Mucosa of gallbladder (tissue), 1 donor: ENCODE measurements around the gene ZNF562. TPM values are rescaled to one million over a fixed set of nuclear protein-coding genes. Genes with fewer than 3 reads are reported as not detected.
A peak's percentile ranks its signal among the peaks of the same experiment; 100 is the strongest.

ENCODE experiments used
- DNase-seq: peaks from one replicate; pipeline ENCODE4 v3.0.0-alpha.2; 2020; ENCODE audit warnings: low spot score
- total RNA-seq: library from RNA; stranded (reverse); gene quantifications from one replicate; pipeline ENCODE4 v1.2.1, GENCODE V29; 2021
- donor health status: DM: no; HTN: no; CAD: no.

The ZNF562 gene
- total RNA-seq, 1 donor from 2014 or later = 34.5 TPM

- DNase-seq = no peak
Measured at GRCh38 chr19:9644472-9644871, 30.4 kb downstream of the ZNF562 start.

GRCh38 chr19:9641810-9642209 lies 33.1 kb downstream of the ZNF562 start:
- no peak for DNase-seq

GRCh38 chr19:9640956-9641355 lies 33.9 kb downstream of the ZNF562 start:
- no peak for DNase-seq

- no peak for DNase-seq
Measured at GRCh38 chr19:9636018-9636417, 38.9 kb downstream of the ZNF562 start.

DNA sequence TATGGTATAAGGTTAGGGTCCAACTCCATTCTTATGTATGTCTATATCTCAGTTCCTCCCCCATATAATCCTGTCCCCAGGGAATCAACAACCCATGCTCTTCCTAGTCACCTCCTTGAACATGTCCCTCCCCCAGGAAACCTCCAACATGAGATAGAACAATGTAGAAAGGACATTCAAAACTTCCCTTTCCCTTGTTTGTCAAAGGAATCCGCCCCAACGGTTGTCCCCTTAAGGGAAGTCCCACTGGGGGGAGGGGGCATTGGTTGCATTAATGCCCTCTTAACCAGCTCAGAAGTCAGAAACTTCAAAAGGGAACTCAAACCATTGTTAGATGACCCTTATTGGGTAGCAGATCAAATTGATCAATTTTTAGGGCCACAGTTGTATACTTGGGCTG lies 47.0 kb downstream of the ZNF562 start:
- DNase-seq = no peak

GRCh38 chr19:9622531-9622930 lies 52.4 kb downstream of the ZNF562 start:
- no peak for DNase-seq

DNA sequence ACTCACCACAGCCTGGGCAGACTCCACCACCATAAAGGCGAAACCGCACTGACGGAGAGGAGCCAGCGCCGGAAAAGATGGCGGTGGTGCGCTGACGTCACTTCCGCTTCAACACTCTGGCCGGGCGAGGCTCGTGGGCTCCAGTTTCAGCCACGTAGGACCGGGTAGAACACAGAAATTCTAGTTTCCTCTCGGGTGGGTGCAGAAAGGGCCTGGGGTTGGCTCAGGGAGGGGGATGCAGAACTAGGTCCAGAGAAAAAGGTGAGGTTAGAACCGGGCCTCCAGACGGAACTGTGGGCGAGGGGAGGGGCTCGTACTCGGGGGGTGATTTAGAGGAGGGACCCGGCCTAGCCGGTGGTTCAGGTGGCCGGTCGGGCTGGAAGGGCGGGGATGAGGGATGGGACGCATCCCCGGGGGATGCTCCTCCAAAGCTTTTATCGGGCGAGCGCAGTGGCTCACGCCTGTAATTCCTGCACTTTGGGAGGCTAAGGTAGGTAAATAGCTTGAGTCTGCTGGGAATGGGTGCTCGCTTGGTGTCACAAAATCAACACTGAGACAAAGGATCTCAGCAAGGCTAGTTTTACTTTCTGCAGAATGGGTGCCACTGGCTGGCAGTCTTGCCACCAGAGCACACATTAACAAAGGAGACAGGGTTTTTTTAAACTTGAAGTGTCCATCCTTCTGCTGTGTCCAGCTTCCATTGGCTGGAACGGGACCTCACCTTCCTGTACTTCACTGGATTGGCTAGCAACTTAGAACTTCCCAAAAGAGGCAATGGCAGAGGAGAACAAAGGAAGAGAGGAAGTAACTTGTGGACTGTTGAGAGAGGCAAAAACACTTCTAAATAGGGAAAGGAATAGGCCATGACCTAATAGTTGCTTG lies 53.5 kb downstream of the ZNF562 start, which contains the start of gene ZNF561:
Gene ZNF561, minus strand, starts transcription at position 77 of the 882 bp plus-strand sequence. CDS start 1,776 bp downstream, outside the sequence.
- peak; percentile 86 for DNase-seq

DNA sequence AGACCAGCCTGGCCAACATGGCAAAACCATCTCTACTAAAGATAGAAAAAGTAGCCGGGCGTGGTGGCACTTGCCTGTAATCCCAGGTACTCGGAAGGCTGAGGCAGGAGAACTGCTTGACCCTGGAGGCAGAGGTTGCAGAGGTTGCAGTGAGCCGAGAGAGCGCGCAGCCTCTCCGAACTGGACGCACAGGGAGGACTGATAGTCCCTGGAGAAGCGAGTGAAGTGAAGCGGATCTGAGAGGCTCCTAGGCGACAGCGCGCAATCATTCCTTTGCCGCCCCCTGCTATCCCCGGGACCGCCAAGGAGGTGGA lies 54.1 kb downstream of the ZNF562 start:
- DNase-seq = no peak

GRCh38 chr19:9615844-9616243 lies 59.1 kb downstream of the ZNF562 start:
- DNase-seq = no peak

GRCh38 chr19:9610484-9611113 lies 64.3 kb downstream of the ZNF562 start:
- DNase-seq = no peak

DNA sequence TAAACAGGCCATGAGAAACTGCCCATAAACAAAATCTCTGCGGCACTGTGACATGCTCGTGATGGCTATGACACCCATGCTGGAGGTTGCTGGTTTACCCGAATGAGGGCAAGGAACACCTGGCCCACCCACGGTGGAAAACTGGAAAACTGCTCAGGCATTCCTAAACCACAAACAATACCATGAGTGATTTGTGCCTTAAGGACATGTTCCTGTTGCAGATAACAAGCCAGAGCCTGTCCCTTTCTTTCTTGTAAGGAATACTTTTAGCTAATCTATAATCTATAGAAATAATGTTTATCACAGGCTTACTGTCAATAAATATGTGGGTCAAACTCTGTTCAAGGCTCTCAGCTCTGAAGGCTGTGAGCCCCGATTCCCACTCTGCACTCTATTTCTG lies 66.0 kb downstream of the ZNF562 start:
- DNase-seq = no peak

GRCh38 chr19:9597027-9597426 lies 77.9 kb downstream of the ZNF562 start:
- DNase-seq = no peak

Other genes starting within 250 kb of the ZNF562 start
- 23.0 TPM for gene ZNF266, start 239.5 kb downstream of the ZNF562 start, total RNA-seq
- gene ZNF560, start 176.5 kb downstream of the ZNF562 start, total RNA-seq = not detected
- 24.7 TPM for gene ZNF426, start 136.5 kb downstream of the ZNF562 start, total RNA-seq
- 24.3 TPM for gene ZNF121, start 90.6 kb downstream of the ZNF562 start, total RNA-seq
- 54.2 TPM for gene ZNF561, start 53.9 kb downstream of the ZNF562 start, total RNA-seq
- gene ZNF846, start 93.6 kb upstream of the ZNF562 start, total RNA-seq = 25.0 TPM
- 31.9 TPM for gene FBXL12, start 144.0 kb upstream of the ZNF562 start, total RNA-seq
- 283 TPM for gene UBL5, start 152.8 kb upstream of the ZNF562 start, total RNA-seq
- gene PIN1, start 160.2 kb upstream of the ZNF562 start, total RNA-seq = 90.8 TPM